SK-N-MC (cell line): Measurements from ENCODE around the gene STPG1.

Experiments
- DNase-seq: peaks from one replicate; pipeline ENCODE4 v3.0.0-alpha.2; 2011; ENCODE audit warnings: low read depth, low spot score
- H3K27ac ChIP-seq: fragments of 200-600 bp; sonication (generic); 2 replicates; pipeline ENCODE4 v1.5.1; 2016; ENCODE audit warnings: mixed run types
- H3K36me3 ChIP-seq: fragments of 200-600 bp; sonication (generic); 2 replicates; pipeline ENCODE4 v1.6.1; 2017; ENCODE audit warnings: antibody characterized with exemption, low read length, mixed read lengths; ENCODE audit not compliant: insufficient read depth
- H3K4me3 ChIP-seq: fragments of 200-600 bp; sonication (generic); 2 replicates; pipeline ENCODE4 v1.5.1; 2016
- H3K9ac ChIP-seq: fragments of 200-600 bp; sonication (generic); 2 replicates; pipeline ENCODE4 v1.8.0; 2017; ENCODE audit warnings: mixed run types, mixed read lengths; ENCODE audit not compliant: insufficient read length
- H3K9me3 ChIP-seq: fragments of 200-600 bp; sonication (generic); 2 replicates; pipeline ENCODE4 v1.6.1; 2017; ENCODE audit warnings: low read depth, mild to moderate bottlenecking, antibody characterized with exemption, low read length, moderate library complexity, mixed read lengths
- EZH2 ChIP-seq: fragments of 200-600 bp; sonication (generic); IDR thresholded peaks from one replicate; pipeline ENCODE4 v1.6.1; 2017; ENCODE audit warnings: antibody characterized with exemption
- FOXP2 ChIP-seq: optimal IDR thresholded peaks from 2 replicates; pipeline ENCODE3; 2011; ENCODE audit warnings: mild to moderate bottlenecking, moderate library complexity; ENCODE audit not compliant: insufficient read depth; ENCODE audit errors: extremely low read length, control extremely low read depth
- POLR2AphosphoS5 ChIP-seq: IDR thresholded peaks from 2 replicates; pipeline ENCODE4 v1.6.1; 2012; ENCODE audit warnings: mild to moderate bottlenecking, low read depth, low read length, borderline replicate concordance

STPG1 gene

GRCh38 chr1:24318615-24319311, 94.8 kb downstream of the STPG1 start:
- Histone ChIP-seq H3K27ac (peak overlapping the region; percentile 85), H3K4me3 (peak overlapping the region; percentile 80), H3K36me3 (no peaks in the 10 kb centered on the region), H3K9ac (no peak overlapping the region), H3K9me3 (no peaks in the 10 kb centered on the region)
- TF ChIP-seq POLR2AphosphoS5 (no peak), FOXP2 (no peak), EZH2 (no peak)
- DNase-seq: no peak

GRCh38 chr1:24317956-24318614, 95.5 kb downstream of the STPG1 start:
- Histone ChIP-seq H3K4me3 (peak overlapping the region; percentile 80), H3K27ac (peak overlapping the region; percentile 85), H3K36me3 (no peaks in the 10 kb centered on the region), H3K9ac (no peak overlapping the region), H3K9me3 (no peaks in the 10 kb centered on the region)
- no peak for DNase-seq
- no peak for TF ChIP-seq FOXP2
- TF ChIP-seq EZH2: no peak
- no peak for TF ChIP-seq POLR2AphosphoS5

DNA sequence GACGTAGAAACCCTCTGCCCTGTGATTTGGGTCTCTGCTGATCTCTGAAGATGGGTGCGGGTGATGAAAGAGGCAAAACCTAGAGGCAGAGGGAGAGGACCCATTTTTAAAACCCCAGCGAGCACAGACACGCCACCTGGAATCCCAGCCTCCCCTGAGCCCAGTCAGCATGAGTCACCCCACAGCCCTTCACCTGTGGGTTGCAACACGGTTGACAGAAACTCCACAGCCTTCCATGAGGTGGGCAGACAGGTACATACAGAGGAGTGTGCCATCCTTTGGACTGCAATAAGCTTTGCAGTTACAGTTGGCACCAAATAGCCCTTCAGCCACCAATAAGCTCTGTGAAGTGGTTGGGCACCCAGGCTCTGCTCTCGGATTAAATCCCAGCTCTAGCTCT, 96.5 kb downstream of the STPG1 start:
- TF ChIP-seq POLR2AphosphoS5: no peak
- no peak for TF ChIP-seq FOXP2
- TF ChIP-seq EZH2: no peak
- Histone ChIP-seq H3K36me3 (no peaks in the 10 kb centered on the region), H3K27ac (peak overlapping the region; percentile 20; the same call in 1 of the 2 replicates), H3K9ac (no peak overlapping the region), H3K9me3 (no peaks in the 10 kb centered on the region), H3K4me3 (no peak overlapping the region)
- DNase-seq: no peak

GRCh38 chr1:24316645-24317044, 96.9 kb downstream of the STPG1 start:
- H3K27ac ChIP-seq: peak overlapping the region; percentile 20; the same call in 1 of the 2 replicates
- H3K9me3 ChIP-seq: no peaks in the 10 kb centered on the region
- no peak for TF ChIP-seq POLR2AphosphoS5
- TF ChIP-seq FOXP2: no peak
- no peak for TF ChIP-seq EZH2
- H3K9ac ChIP-seq: no peak overlapping the region
- no peak overlapping the region for H3K4me3 ChIP-seq
- no peak for DNase-seq
- no peaks in the 10 kb centered on the region for H3K36me3 ChIP-seq

DNA sequence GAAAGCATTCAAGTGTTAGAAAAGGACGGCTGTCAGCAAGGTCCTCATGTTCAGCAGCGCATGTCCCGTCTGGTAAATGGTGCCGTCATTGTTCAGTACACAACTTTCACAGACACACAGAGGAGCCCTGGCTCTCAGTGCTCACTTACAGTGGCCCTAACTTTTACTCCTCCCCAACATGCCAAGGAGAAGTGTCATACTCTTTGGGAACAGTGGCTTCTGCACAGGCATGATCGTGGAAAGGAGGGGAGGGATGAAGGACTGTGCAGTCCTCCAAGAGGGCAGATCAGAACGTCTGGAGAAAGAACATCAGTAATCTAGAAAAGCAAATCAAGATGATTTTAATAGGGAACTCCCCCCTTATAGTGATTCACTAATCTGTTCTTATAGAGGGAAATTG, 98.2 kb downstream of the STPG1 start:
- H3K9ac ChIP-seq: no peak overlapping the region
- H3K9me3 ChIP-seq: no peaks in the 10 kb centered on the region
- 0 out of 2 replicates have a peak overlapping the region, but pooled peaks have one; percentile 11 for H3K27ac ChIP-seq
- no peak overlapping the region for H3K4me3 ChIP-seq
- TF ChIP-seq POLR2AphosphoS5 (no peak), EZH2 (no peak), FOXP2 (no peak)
- no peak for DNase-seq
- H3K36me3 ChIP-seq: no peaks in the 10 kb centered on the region

GRCh38 chr1:24311741-24312140, 101.8 kb downstream of the STPG1 start:
- H3K4me3 ChIP-seq: no peak overlapping the region
- no peaks in the 10 kb centered on the region for H3K9me3 ChIP-seq
- no peaks in the 10 kb centered on the region for H3K36me3 ChIP-seq
- DNase-seq: no peak
- H3K9ac ChIP-seq: no peak overlapping the region
- H3K27ac ChIP-seq: no peak overlapping the region
- TF ChIP-seq EZH2 (no peak), POLR2AphosphoS5 (no peak), FOXP2 (no peak)

GRCh38 chr1:24311234-24311633, 102.3 kb downstream of the STPG1 start:
- Histone ChIP-seq H3K9ac (no peak overlapping the region), H3K9me3 (no peaks in the 10 kb centered on the region), H3K36me3 (no peaks in the 10 kb centered on the region), H3K27ac (no peak overlapping the region), H3K4me3 (no peak overlapping the region)
- no peak for DNase-seq
- TF ChIP-seq POLR2AphosphoS5: no peak
- TF ChIP-seq EZH2: no peak
- TF ChIP-seq FOXP2: no peak

DNA sequence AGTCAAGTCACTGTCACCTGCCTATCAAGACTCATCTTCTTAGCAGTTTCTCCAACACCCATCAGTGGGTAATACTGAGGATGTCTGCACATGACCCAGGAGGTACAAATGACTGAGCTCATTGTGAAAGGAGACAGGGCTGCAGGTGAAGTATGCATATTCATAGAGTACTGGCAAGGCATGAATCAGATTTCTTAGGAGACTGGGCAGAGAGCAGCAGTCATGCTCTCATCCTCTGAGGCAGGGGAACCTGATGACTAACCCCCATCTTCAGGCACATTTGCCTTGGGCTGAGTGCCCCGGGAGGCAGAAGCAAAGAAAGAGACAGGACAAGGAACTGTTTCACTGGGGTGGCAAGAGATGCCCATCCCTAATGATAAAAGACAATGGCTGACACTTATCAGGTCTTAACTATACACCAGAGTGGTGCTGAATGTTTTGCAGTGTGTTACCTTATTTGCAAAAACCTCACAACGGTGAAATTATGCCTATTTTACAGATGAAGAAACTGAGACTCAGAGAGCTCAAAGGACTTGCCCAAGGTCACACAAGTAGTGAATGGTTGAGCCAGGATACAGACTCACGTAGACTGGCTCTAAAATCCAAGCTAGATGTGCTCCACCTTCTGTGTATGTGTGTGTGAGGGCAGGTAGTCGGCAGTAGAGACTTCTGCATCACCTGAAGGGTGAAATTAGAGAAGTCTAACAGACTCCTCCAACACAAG, 103.7 kb downstream of the STPG1 start:
- DNase-seq: no peak
- no peak overlapping the region for H3K27ac ChIP-seq
- TF ChIP-seq EZH2 (no peak), POLR2AphosphoS5 (no peak), FOXP2 (no peak)
- no peak overlapping the region for H3K9ac ChIP-seq
- no peak overlapping the region for H3K4me3 ChIP-seq
- H3K9me3 ChIP-seq: no peaks in the 10 kb centered on the region
- H3K36me3 ChIP-seq: no peaks in the 10 kb centered on the region
